KBM-7 (cell line): Measurements from ENCODE around the gene TNIK.
"Not testable (repeated sequence)": the region's sequence is repeated elsewhere in the genome, so short reads cannot be mapped to it uniquely, and the experiment has no call there.

Experiments used
- DNase-seq: peaks from one replicate; pipeline ENCODE4 v3.0.0-alpha.2; 2015
- in situ Hi-C: fragments of 300-500 bp; cut with MboI; formaldehyde crosslinking; loops from 2 replicates; pipeline ENCODE4 v1.14.3; 2020; ENCODE audit warnings: low sequenced_read_pairs, low pct_unique_long_range_greater_than_20kb, mixed read lengths

TNIK gene

DNA sequence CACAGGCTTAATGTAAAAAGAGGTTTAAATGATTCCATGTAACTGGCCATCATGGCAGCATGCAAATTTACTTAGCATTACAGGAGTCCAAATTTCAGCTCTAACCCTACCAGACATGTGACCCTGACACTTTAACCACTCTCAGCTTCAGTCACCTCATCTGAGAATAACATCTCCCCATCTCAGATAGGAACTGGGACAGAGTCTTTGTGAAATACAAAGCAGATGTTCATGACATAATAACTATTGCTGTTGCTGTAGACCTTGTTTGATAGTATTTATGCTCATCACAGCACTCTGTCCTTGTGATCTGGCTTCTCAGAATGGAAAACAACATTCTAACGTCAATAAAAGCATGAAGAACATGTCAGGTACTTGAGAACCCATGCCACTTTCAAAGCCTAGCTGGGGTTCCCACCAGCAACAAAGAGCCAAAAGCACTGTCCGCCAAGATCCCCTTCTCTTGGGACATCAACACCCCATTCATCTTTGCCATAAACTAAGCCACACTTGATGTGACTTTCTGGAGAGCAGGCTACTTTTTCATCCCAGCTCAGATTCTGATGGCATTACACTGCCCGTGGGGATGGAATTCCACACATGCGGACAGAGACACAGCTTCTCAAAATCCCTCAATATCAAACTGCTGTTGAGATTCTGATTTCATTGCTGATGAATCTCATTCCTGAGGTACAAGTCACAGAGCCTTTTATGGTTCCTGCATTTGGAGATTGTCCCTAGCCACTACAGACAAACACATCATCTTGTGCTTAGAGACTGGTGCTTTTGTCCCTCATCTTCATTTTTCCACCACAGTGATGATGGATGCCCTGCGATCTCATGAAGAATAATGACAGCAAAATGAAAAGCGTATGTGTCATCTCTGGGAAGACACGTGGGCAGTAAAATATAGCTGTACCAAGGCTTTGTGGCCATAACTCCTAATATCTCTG, 202.7 kb downstream of the TNIK start:
- in situ Hi-C loops = no loop called here
- DNase-seq = no peak

DNA sequence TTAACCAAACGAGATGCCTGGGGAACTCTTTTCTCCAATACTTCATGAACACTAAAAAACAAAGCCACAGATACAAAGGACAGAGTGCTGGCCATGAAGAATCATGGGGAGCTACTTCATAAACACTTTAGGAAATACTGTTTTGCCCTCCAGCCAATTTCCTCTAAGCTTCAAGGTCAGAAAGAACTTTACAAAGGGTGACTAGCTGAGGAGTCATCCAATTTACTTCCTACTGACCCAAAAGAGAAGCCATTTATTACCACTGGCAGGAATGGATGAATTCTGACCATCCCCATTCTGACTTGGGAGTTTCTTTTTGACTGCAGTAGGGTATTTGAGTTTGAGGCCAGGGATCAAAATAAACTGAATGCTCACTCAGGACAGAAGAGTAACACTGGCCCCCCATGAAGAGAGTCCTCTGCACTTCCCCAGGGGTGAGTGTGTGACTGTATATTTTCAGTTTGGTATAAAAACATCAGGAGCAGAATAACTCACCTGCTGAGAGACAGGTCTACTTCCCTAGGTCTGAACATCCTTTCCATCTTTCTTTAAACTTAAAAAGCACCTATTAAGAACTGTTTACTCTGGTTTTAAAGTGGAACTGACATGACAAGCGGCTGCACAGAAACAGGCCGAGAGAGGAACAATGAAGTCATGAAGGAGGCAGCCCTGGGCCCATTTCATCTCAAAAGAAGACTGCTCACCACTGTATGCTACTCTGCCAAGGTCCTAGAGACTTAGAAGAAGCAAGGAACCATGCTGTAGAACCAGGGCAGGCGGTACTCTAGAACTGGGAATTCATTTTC, 203.6 kb downstream of the TNIK start:
- DNase-seq = no peak
- in situ Hi-C loops = no loop called here

GRCh38 chr3:171255236-171255806, 204.9 kb downstream of the TNIK start:
- DNase-seq = no peak

DNA sequence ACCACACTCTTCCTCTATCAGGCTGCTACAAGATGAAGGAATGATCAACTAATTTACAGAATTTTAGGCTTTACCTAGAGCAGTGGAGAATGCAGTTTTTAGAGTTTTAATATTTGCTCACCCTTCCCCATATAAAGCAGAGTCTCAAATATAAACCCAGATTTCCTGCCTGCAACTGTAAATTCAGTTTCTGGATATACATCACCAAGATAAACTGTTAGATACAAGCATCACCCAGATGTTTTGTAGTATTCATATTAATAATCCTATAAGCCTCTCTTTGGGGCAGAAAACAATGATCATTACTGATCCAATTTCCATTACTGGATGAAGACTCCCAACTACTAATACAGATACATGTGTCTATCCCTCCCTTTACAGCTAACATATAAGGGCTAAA, 205.9 kb downstream of the TNIK start:
- no peak for DNase-seq
- in situ Hi-C loops = no loop called here

More at GRCh38 chr3:171255236-171255806, 204.9 kb downstream of the TNIK start:
- in situ Hi-C loops = no loop called here

DNA sequence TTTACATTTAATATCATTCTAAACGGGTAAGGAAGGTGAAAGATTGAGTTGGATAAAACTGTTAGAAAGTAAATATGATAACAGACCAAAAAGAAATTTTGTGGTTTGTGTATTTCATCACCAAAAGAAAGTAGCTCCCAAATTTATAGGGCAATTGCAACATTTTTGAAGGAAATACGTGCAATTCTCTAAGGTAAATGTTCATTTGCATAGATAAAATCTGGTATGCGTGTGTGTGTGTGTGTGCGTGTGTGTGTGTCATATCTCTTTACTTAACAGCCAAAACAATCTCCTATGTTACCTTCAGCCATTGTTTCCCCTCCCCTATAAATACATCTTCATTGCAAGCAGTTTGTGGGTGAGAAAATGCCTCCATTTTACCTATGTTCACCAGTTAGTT, 208.4 kb downstream of the TNIK start:
- DNase-seq = peak; percentile 44
- in situ Hi-C loops = no loop called here

- no peak for DNase-seq
- in situ Hi-C loops = no loop called here
These were observed 209.8 kb downstream of the TNIK start for GRCh38 chr3:171250444-171250843.

DNA sequence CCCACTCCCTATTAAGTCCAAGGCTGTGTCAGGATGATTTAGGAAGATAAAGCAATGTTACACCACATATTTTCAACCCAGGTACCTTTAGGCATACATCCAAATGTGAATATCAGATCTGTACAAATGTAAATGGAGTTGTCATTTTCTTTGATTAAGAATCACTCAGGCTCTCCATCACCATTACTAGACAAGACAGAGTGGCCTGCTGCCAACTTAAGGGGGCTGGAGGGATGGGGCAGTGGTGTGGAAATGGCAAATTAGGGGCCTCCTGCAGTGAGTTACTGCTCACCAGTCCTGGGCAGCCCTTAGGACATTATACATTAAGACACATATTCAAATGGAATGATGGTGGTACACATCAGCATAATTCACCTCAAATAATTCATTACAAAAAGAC, 211.0 kb downstream of the TNIK start:
- no peak for DNase-seq
- in situ Hi-C loops = no loop called here

GRCh38 chr3:171248426-171249111, 211.6 kb downstream of the TNIK start:
- no peak for DNase-seq
- in situ Hi-C loops = no loop called here

DNA sequence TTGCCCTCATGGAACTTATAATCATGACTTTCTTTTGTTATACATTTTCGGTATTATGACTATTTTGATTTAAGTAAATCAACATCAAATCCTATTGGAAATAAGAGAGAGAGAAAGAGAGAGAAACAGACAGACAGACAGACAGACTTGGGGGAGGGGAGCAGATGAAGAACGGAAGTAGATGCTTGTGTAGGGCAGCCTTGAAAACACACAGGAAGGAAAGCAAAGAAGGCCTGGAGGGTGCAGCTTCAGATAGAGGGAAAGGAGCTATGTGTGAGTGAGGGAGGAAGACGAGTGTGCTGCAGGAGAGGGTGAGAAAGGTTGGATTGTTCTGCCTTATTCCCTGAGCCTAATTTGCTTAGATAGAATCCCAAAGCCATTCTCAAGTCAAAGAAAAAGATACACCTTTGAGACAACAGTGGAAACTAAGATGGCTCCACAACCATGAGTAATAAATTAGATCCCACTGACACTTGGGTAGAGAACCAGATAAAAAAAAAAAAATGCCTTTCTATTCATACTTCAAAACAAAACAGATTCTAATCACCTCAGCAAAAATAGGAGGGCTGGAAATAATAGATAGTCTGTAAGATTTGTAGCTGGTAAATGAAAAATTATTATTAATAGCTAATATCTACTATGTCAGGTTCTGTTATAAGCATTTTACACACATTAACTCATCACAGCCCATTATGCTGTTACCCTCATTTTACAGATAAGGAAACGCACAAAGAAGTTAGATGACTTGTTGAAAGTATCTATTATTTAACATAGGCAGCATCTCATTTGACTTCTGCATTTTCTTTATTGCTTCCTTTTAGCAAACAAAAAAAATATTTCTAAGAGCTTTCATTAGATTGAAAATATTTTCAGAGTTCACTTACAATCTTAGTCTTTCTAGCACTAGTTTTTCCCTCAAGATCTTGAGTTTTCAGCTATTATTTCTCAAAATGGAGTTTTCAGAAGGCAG, 214.1 kb downstream of the TNIK start:
- in situ Hi-C loops = no loop called here
- peak; percentile 52 for DNase-seq

GRCh38 chr3:171242951-171243350, 217.3 kb downstream of the TNIK start:
- DNase-seq = no peak
- in situ Hi-C loops = no loop called here

- in situ Hi-C loops = no loop called here
- DNase-seq = no peak
These were observed 218.0 kb downstream of the TNIK start for GRCh38 chr3:171242170-171242569.

- in situ Hi-C loops, DNase-seq: not testable (repeated sequence)
These were observed 218.6 kb downstream of the TNIK start for GRCh38 chr3:171241655-171242054.

GRCh38 chr3:171240504-171240835, 219.7 kb downstream of the TNIK start:
- no peak for DNase-seq
- in situ Hi-C loops = no loop called here

GRCh38 chr3:171239757-171240503, 220.3 kb downstream of the TNIK start:
- in situ Hi-C loops = no loop called here
- no peak for DNase-seq

DNA sequence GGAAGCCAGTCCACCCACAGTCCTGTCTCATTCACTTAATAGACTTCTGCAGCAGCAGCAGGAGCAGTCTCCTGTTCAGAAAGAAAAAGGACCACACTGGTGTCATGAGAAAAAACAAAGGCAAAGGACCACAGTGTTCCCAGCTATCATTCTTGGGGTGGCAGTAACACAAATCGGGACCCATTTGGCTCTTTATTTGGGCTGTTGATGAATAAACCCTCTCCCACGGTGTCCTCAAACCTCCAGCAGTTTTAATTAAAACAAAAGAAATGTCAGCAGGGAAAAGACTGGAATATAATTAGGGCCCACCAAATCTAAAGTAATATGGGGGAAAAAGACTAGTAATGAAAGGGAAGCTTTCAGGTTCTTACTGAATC, 223.2 kb downstream of the TNIK start:
- in situ Hi-C loops = no loop called here
- DNase-seq = no peak

DNA sequence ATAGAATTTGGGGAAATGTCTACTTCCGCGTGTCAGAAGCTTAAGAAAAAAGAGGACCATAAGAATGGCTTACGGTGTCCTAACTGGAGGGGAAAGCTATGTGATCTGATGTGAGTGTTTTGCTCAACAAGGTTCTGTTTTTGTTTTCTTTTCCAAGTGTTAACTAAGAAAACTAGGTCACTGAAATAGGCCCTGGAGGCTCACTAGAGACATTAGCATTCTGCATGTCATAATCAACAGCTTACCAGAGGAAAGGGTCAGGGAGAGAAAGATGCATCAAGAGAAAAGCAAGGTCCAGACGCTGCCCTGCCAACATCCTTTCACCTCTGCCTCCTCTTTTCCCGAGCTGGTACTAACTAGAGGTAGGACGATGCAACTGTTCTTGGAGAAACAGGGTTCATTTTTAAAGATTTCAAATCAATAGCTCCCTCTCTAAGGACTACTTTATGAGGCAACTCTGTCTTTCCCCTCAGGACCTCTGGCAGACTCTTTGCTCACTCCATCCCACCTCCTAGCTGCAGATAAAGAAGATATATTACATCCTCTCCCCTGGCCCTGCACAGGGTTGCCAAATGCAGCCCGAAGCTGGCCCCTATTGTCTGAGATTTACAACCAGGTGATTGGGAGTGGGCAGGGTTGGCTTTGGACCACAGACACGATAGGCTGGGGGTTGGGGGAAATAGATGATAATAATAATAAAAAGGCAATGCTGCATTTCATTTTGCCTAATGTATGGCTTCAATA, 223.8 kb downstream of the TNIK start:
- in situ Hi-C loops = no loop called here

More for the DNA sequence above, 223.8 kb downstream of the TNIK start:
- no peak for DNase-seq
